ENCODE results near the gene YAE1. TPM values are rescaled to one million over a fixed set of nuclear protein-coding genes. Genes with fewer than 3 reads are reported as not detected.

Gene YAE1
- total RNA-seq, 1 experiment from 2014 or later: 20.9 TPM

DNA sequence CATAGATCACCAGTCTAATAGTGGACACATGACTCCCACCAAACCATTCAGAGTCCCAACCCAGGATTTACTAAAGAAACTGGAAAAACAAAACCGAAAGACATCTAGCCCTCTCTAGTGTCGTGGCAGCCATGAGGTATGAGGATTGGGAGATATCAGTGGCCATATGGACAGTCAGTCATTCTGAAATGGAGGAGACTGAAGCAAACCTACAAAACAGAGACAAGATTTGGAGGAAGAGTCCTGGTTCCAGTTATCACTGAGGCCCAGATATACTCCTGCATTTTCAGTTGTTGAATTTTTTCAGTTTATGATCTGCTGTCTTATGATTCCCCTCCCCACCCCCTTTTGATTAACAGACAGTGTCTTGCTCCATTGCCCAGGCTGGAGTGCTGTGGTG, 48.1 kb downstream of the YAE1 start:
- Histone ChIP-seq H3K79me2 (ENCODE audit: low read length) (no peaks in the 10 kb centered on the region), H3K27me3 (ENCODE audit: low read length) (no peaks in the 10 kb centered on the region), H3K9me2 (replicated peaks; ENCODE audit: insufficient read depth, low read length) (no peaks in the 10 kb centered on the region), H3K9me3 (ENCODE audit: low read length) (no peaks in the 10 kb centered on the region), H2AFZ (ENCODE audit: low read length) (no peak overlapping the region), H4K20me1 (ENCODE audit: insufficient read depth, low read depth, low read length) (no peaks in the 10 kb centered on the region), H3K27ac (ENCODE audit: low read length) (no peak overlapping the region), H3K36me3 (ENCODE audit: insufficient read depth, low read length) (no peaks in the 10 kb centered on the region), H3K4me3 (ENCODE audit: low read length) (no peak overlapping the region), H3K4me1 (ENCODE audit: low read length) (no peaks in the 10 kb centered on the region), H3K4me2 (ENCODE audit: low read depth, low read length, poor library complexity, severe bottlenecking) (no peak overlapping the region), H3K9ac (ENCODE audit: low read length) (no peak overlapping the region)
- no peak for DNase-seq

DNA sequence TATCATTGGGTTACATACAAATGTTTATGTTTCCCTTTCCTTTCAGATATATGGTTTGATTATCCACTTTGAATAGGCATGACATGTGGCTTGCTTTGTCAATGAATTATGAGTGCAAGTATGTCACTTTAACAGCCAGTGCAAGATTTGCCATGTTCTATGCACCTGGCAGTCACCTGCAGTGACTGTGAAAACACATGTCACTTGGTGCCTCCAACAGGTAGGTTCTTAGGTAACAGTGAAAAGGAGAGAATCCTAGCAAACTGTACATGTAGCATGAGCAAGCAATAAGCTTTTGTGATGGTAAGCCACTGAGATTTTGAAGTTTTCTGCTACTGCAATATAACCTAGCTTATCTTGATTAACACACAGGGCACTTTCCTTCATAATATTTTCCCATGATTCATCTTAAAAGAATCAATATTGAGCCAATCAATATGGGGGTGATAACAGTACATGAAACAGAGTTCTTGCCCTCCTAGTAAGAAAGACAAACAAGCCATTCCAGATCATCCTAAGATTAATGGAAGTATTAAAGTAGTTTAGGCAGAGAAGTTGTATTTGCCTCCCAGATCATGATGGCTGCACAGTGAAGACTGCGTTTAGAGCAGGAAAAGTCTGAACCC, 49.3 kb downstream of the YAE1 start:
- H2AFZ ChIP-seq (ENCODE audit: low read length): no peak overlapping the region
- H3K27ac ChIP-seq (ENCODE audit: low read length): no peak overlapping the region
- no peaks in the 10 kb centered on the region for H3K36me3 ChIP-seq (ENCODE audit: insufficient read depth, low read length)
- peaks cover under 1% of the 10 kb centered on the region; the same call in 1 of the 2 replicates for H3K4me1 ChIP-seq (ENCODE audit: low read length)
- H3K79me2 ChIP-seq (ENCODE audit: low read length): no peaks in the 10 kb centered on the region
- H3K9ac ChIP-seq (ENCODE audit: low read length): no peak overlapping the region
- no peak overlapping the region for H3K4me3 ChIP-seq (ENCODE audit: low read length)
- no peaks in the 10 kb centered on the region for H4K20me1 ChIP-seq (ENCODE audit: insufficient read depth, low read depth, low read length)
- H3K9me3 ChIP-seq (ENCODE audit: low read length): no peaks in the 10 kb centered on the region
- no peak overlapping the region for H3K4me2 ChIP-seq (ENCODE audit: low read depth, low read length, poor library complexity, severe bottlenecking)
- no peaks in the 10 kb centered on the region for H3K27me3 ChIP-seq (ENCODE audit: low read length)
- DNase-seq: no peak
- H3K9me2 ChIP-seq (replicated peaks; ENCODE audit: insufficient read depth, low read length): no peaks in the 10 kb centered on the region

GRCh38 chr7:39616138-39616537, 49.9 kb downstream of the YAE1 start:
- no peaks in the 10 kb centered on the region for H3K79me2 ChIP-seq (ENCODE audit: low read length)
- H3K9ac ChIP-seq (ENCODE audit: low read length): no peak overlapping the region
- no peak overlapping the region for H3K4me3 ChIP-seq (ENCODE audit: low read length)
- no peak for DNase-seq
- H3K27me3 ChIP-seq (ENCODE audit: low read length): no peaks in the 10 kb centered on the region
- H3K9me3 ChIP-seq (ENCODE audit: low read length): no peaks in the 10 kb centered on the region
- no peaks in the 10 kb centered on the region for H4K20me1 ChIP-seq (ENCODE audit: insufficient read depth, low read depth, low read length)
- H3K4me1 ChIP-seq (ENCODE audit: low read length): peaks cover 7% of the 10 kb centered on the region
- no peaks in the 10 kb centered on the region for H3K9me2 ChIP-seq (replicated peaks; ENCODE audit: insufficient read depth, low read length)
- H2AFZ ChIP-seq (ENCODE audit: low read length): no peak overlapping the region
- H3K4me2 ChIP-seq (ENCODE audit: low read depth, low read length, poor library complexity, severe bottlenecking): no peak overlapping the region
- no peaks in the 10 kb centered on the region for H3K36me3 ChIP-seq (ENCODE audit: insufficient read depth, low read length)
- H3K27ac ChIP-seq (ENCODE audit: low read length): no peak overlapping the region

DNA sequence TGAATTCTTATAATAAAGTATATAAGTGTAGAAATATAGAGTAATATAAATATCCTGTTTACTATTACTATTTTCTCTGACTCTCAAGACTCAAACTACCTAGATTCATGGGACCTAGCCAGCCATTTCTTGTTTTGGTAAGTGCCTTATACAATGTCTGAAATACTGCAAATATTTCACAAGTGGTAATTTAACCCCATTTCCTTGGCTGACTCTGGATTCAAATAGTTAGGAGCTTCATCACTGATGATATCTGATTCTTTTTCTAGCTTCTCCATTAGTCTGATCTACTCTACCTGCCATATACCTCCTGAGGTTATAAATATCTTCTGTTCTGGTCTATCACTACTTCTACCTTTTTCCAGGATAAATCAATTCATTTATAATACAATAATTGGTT, 50.8 kb downstream of the YAE1 start:
- Histone ChIP-seq H3K4me1 (ENCODE audit: low read length) (peaks cover 15% of the 10 kb centered on the region), H4K20me1 (ENCODE audit: insufficient read depth, low read depth, low read length) (no peaks in the 10 kb centered on the region), H2AFZ (ENCODE audit: low read length) (no peak overlapping the region), H3K36me3 (ENCODE audit: insufficient read depth, low read length) (no peaks in the 10 kb centered on the region), H3K9me2 (replicated peaks; ENCODE audit: insufficient read depth, low read length) (no peaks in the 10 kb centered on the region), H3K27me3 (ENCODE audit: low read length) (no peaks in the 10 kb centered on the region), H3K9ac (ENCODE audit: low read length) (no peak overlapping the region), H3K4me3 (ENCODE audit: low read length) (no peak overlapping the region), H3K9me3 (ENCODE audit: low read length) (no peaks in the 10 kb centered on the region), H3K79me2 (ENCODE audit: low read length) (no peaks in the 10 kb centered on the region), H3K27ac (ENCODE audit: low read length) (no peak overlapping the region), H3K4me2 (ENCODE audit: low read depth, low read length, poor library complexity, severe bottlenecking) (no peak overlapping the region)
- DNase-seq: no peak

DNA sequence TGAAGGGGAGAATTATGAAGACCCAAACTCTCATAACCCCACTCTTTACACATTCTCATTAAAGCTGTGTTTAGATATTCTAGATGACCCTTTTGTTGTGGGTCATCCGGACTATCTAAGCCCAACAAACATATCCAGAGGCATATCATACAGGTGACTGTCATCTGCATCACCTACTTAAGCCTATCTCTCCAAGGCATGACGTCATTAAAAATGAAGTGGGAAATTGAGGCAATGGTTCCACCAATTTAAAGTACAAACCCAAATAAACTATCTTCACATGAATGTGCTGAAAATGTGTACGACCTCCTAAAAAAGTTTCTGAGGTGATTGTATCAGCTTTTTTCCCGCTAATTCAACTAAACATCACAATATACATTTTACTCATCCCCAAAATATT, 52.7 kb downstream of the YAE1 start:
- H3K4me3 ChIP-seq (ENCODE audit: low read length): no peak overlapping the region
- no peaks in the 10 kb centered on the region for H3K9me2 ChIP-seq (replicated peaks; ENCODE audit: insufficient read depth, low read length)
- H3K9me3 ChIP-seq (ENCODE audit: low read length): no peaks in the 10 kb centered on the region
- no peak for DNase-seq
- no peaks in the 10 kb centered on the region for H3K27me3 ChIP-seq (ENCODE audit: low read length)
- peaks cover 22% of the 10 kb centered on the region for H3K4me1 ChIP-seq (ENCODE audit: low read length)
- peaks cover 12% of the 10 kb centered on the region for H3K79me2 ChIP-seq (ENCODE audit: low read length)
- no peak overlapping the region for H2AFZ ChIP-seq (ENCODE audit: low read length)
- H3K4me2 ChIP-seq (ENCODE audit: low read depth, low read length, poor library complexity, severe bottlenecking): no peak overlapping the region
- H3K27ac ChIP-seq (ENCODE audit: low read length): no peak overlapping the region
- no peaks in the 10 kb centered on the region for H4K20me1 ChIP-seq (ENCODE audit: insufficient read depth, low read depth, low read length)
- H3K36me3 ChIP-seq (ENCODE audit: insufficient read depth, low read length): no peaks in the 10 kb centered on the region
- H3K9ac ChIP-seq (ENCODE audit: low read length): no peak overlapping the region

GRCh38 chr7:39620486-39620885, 54.3 kb downstream of the YAE1 start:
- Histone ChIP-seq H3K27me3 (ENCODE audit: low read length) (no peaks in the 10 kb centered on the region), H4K20me1 (ENCODE audit: insufficient read depth, low read depth, low read length) (peaks cover 10% of the 10 kb centered on the region; the same call in 1 of the 2 replicates), H2AFZ (ENCODE audit: low read length) (no peak overlapping the region), H3K4me2 (ENCODE audit: low read depth, low read length, poor library complexity, severe bottlenecking) (no peak overlapping the region), H3K36me3 (ENCODE audit: insufficient read depth, low read length) (no peaks in the 10 kb centered on the region), H3K4me3 (ENCODE audit: low read length) (no peak overlapping the region), H3K9me3 (ENCODE audit: low read length) (no peaks in the 10 kb centered on the region), H3K27ac (ENCODE audit: low read length) (no peak overlapping the region), H3K79me2 (ENCODE audit: low read length) (peaks cover 28% of the 10 kb centered on the region), H3K4me1 (ENCODE audit: low read length) (peaks cover 35% of the 10 kb centered on the region), H3K9ac (ENCODE audit: low read length) (no peak overlapping the region), H3K9me2 (replicated peaks; ENCODE audit: insufficient read depth, low read length) (no peaks in the 10 kb centered on the region)
- DNase-seq: no peak

GRCh38 chr7:39621261-39621660, 55.1 kb downstream of the YAE1 start:
- Histone ChIP-seq H3K27ac (ENCODE audit: low read length) (no peak overlapping the region), H3K9ac (ENCODE audit: low read length) (no peak overlapping the region), H3K9me3 (ENCODE audit: low read length) (no peaks in the 10 kb centered on the region), H3K79me2 (ENCODE audit: low read length) (peaks cover 36% of the 10 kb centered on the region), H3K4me2 (ENCODE audit: low read depth, low read length, poor library complexity, severe bottlenecking) (peak overlapping the region; percentile 92), H3K27me3 (ENCODE audit: low read length) (no peaks in the 10 kb centered on the region), H3K36me3 (ENCODE audit: insufficient read depth, low read length) (no peaks in the 10 kb centered on the region; the same call in 1 of the 2 replicates), H3K4me1 (ENCODE audit: low read length) (peaks cover 43% of the 10 kb centered on the region), H2AFZ (ENCODE audit: low read length) (no peak overlapping the region), H4K20me1 (ENCODE audit: insufficient read depth, low read depth, low read length) (peaks cover 10% of the 10 kb centered on the region; the same call in 1 of the 2 replicates), H3K4me3 (ENCODE audit: low read length) (no peak overlapping the region), H3K9me2 (replicated peaks; ENCODE audit: insufficient read depth, low read length) (no peaks in the 10 kb centered on the region)
- DNase-seq: no peak

DNA sequence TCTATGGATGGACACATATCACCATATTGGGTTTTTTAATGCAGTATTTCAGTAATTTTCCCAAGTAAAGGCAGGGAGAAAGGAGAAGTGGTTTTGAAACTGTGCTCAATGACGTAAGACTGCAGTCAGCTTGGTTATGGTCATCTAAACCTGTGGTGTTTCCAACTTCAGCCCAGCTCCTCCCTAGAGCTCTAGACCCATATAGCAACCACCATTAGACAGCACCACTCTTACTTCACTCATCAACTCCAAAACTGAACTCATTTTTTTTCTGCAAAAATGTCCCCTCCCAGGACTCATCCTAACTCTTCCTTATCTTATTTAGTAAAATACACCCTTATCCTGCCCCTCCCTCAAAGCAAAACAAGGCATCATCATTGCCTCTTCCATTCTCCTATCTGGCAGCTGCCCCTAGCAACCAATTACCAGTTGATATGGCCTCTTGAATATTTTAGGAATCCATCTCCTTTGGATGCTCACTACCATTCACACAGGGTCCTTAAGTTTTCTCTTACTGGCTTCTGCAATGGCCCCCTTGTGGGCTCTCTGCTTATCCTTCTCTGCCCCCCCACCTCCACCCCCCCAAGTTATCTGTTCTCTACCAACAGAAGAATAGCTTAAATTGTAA, 55.7 kb downstream of the YAE1 start:
- no peak overlapping the region for H3K27ac ChIP-seq (ENCODE audit: low read length)
- H3K9ac ChIP-seq (ENCODE audit: low read length): peak overlapping the region; percentile 91
- H2AFZ ChIP-seq (ENCODE audit: low read length): no peak overlapping the region

More for the DNA sequence above, 55.7 kb downstream of the YAE1 start:
- H3K9me2 ChIP-seq (replicated peaks; ENCODE audit: insufficient read depth, low read length): no peaks in the 10 kb centered on the region
- peak overlapping the region; percentile 92 for H3K4me2 ChIP-seq (ENCODE audit: low read depth, low read length, poor library complexity, severe bottlenecking)
- no peak for DNase-seq
- peaks cover 49% of the 10 kb centered on the region for H3K4me1 ChIP-seq (ENCODE audit: low read length)
- peaks cover 10% of the 10 kb centered on the region; the same call in 1 of the 2 replicates for H4K20me1 ChIP-seq (ENCODE audit: insufficient read depth, low read depth, low read length)
- peaks cover 42% of the 10 kb centered on the region for H3K79me2 ChIP-seq (ENCODE audit: low read length)
- H3K36me3 ChIP-seq (ENCODE audit: insufficient read depth, low read length): no peaks in the 10 kb centered on the region; the same call in 1 of the 2 replicates
- H3K27me3 ChIP-seq (ENCODE audit: low read length): no peaks in the 10 kb centered on the region
- no peaks in the 10 kb centered on the region for H3K9me3 ChIP-seq (ENCODE audit: low read length)
- H3K4me3 ChIP-seq (ENCODE audit: low read length): peak overlapping the region; percentile 91

Measured in Karpas-422 (cell line).